Mesodermal cell (in vitro differentiated cells): Measurements from ENCODE around the gene GREB1L. TPM values are rescaled to one million over a fixed set of nuclear protein-coding genes. Genes with fewer than 3 reads are reported as not detected.
"Not testable (repeated sequence)": the region's sequence is repeated elsewhere in the genome, so short reads cannot be mapped to it uniquely, and the experiment has no call there.

ENCODE experiments used
- H3K27ac ChIP-seq: 2 replicates; pipeline ENCODE4 v1.7.0; 2013; ENCODE audit warnings: mild to moderate bottlenecking, low read depth, low read length, moderate library complexity; ENCODE audit not compliant: severe bottlenecking
- H3K36me3 ChIP-seq: 2 replicates; pipeline ENCODE4 v1.7.1; 2013; ENCODE audit warnings: mild to moderate bottlenecking, low read length, moderate library complexity; ENCODE audit not compliant: control insufficient read depth, insufficient read depth
- H3K4me1 ChIP-seq: one replicate; pipeline ENCODE4 v1.7.1; 2013; ENCODE audit warnings: mild to moderate bottlenecking, low read length; ENCODE audit not compliant: insufficient read depth, control insufficient read depth, poor library complexity, severe bottlenecking
- H3K4me3 ChIP-seq: 2 replicates; pipeline ENCODE4 v1.7.0; 2013; ENCODE audit warnings: low read length, control low read depth, mild to moderate bottlenecking; ENCODE audit not compliant: insufficient read depth, poor library complexity, severe bottlenecking; ENCODE audit errors: extremely low read depth
- H3K9me3 ChIP-seq: 2 replicates; pipeline ENCODE4 v1.7.1; 2013; ENCODE audit warnings: mild to moderate bottlenecking, low read length, moderate library complexity; ENCODE audit not compliant: control insufficient read depth
- WGBS, 2 experiments: methylation state at CpG; one replicate each; pipeline ENCODE4 v1.1.5; 2013; ENCODE audit warnings: missing lambda C conversion rate in 2 of 2; ENCODE audit not compliant: insufficient coverage in 2 of 2; 5-methylcytosine and 5-hydroxymethylcytosine counted together
- polyA plus RNA-seq, 2 experiments: library from polyadenylated mRNA; stranded (reverse); fragments of 50-300 nt; gene quantifications; one replicate each; pipeline ENCODE4 v1.2.3, GENCODE V29; 2013

GREB1L gene
- 23.6 TPM for polyA plus RNA-seq (2013, experiment 1 of 2)
- polyA plus RNA-seq (2013, experiment 2 of 2) = 22.5 TPM

GRCh38 chr18:21242141-21242779, at the start of gene GREB1L:
Gene GREB1L (plus strand): TSS chr18:21242232. CDS start chr18:21383519, 141,287 bp downstream.
- Histone ChIP-seq H3K36me3 (peaks cover 3% of the 10 kb centered on the region), H3K9me3 (no peaks in the 10 kb centered on the region), H3K27ac (peak within 1 kb of the TSS; percentile 59), H3K4me3 (peak within 1 kb of the TSS; percentile 77), H3K4me1 (peaks cover 22% of the 10 kb centered on the region)
- WGBS, 2 experiments = 0 to 1% methylated on average over 57 to 71 of the region's 87 CpGs

- no peaks in the 10 kb centered on the region for H3K9me3 ChIP-seq
- no peaks in the 10 kb centered on the region for H3K36me3 ChIP-seq
- H3K4me1 ChIP-seq = peaks cover 7% of the 10 kb centered on the region
- no peak overlapping the region for H3K4me3 ChIP-seq
- 100% methylated on average over 3 of the region's 5 CpGs for WGBS, 2 experiments
- H3K27ac ChIP-seq = no peak overlapping the region
Observed at GRCh38 chr18:21192308-21192624, 49.8 kb upstream of the GREB1L start.

- Histone ChIP-seq H3K4me1 (peaks cover 7% of the 10 kb centered on the region), H3K27ac (no peak overlapping the region), H3K9me3 (no peaks in the 10 kb centered on the region), H3K36me3 (no peaks in the 10 kb centered on the region), H3K4me3 (no peak overlapping the region)
- 26 to 47% methylated on average over 2 of the region's 4 CpGs for WGBS, 2 experiments
Observed at GRCh38 chr18:21194871-21195771, 46.9 kb upstream of the GREB1L start.

GRCh38 chr18:21196426-21196825, 45.6 kb upstream of the GREB1L start:
- 71% methylated on average over 1 of the region's 1 CpG; no CpG with 5 or more reads in 1 of the 2 experiments for WGBS, 2 experiments
- H3K27ac ChIP-seq = no peak overlapping the region

GRCh38 chr18:21203126-21203525, 38.9 kb upstream of the GREB1L start:
- H3K9me3 ChIP-seq = no peaks in the 10 kb centered on the region
- WGBS, 2 experiments = 98 to 100% methylated on average over 2 to 6 of the region's 7 CpGs
- H3K4me3 ChIP-seq = no peak overlapping the region

More at GRCh38 chr18:21196426-21196825, 45.6 kb upstream of the GREB1L start:
- Histone ChIP-seq H3K4me1 (peaks cover 7% of the 10 kb centered on the region), H3K9me3 (no peaks in the 10 kb centered on the region), H3K36me3 (no peaks in the 10 kb centered on the region), H3K4me3 (no peak overlapping the region)

GRCh38 chr18:21203542-21204241, 38.3 kb upstream of the GREB1L start:
- Histone ChIP-seq H3K4me1 (no peaks in the 10 kb centered on the region), H3K9me3 (no peaks in the 10 kb centered on the region), H3K27ac (no peak overlapping the region), H3K36me3 (no peaks in the 10 kb centered on the region), H3K4me3 (no peak overlapping the region)
- WGBS, 2 experiments = 99% methylated on average over 5 to 7 of the region's 11 CpGs

More at GRCh38 chr18:21203126-21203525, 38.9 kb upstream of the GREB1L start:
- no peak overlapping the region for H3K27ac ChIP-seq
- no peaks in the 10 kb centered on the region for H3K4me1 ChIP-seq
- no peaks in the 10 kb centered on the region for H3K36me3 ChIP-seq

GRCh38 chr18:21205695-21206094, 36.3 kb upstream of the GREB1L start:
- Histone ChIP-seq H3K36me3 (no peaks in the 10 kb centered on the region), H3K9me3 (no peaks in the 10 kb centered on the region), H3K27ac (no peak overlapping the region), H3K4me1 (no peaks in the 10 kb centered on the region), H3K4me3 (no peak overlapping the region)
- WGBS, 2 experiments = 84 to 90% methylated on average over 4 of the region's 4 CpGs

GRCh38 chr18:21210278-21210677, 31.8 kb upstream of the GREB1L start:
- Histone ChIP-seq H3K9me3 (no peaks in the 10 kb centered on the region), H3K36me3 (no peaks in the 10 kb centered on the region), H3K27ac (no peak overlapping the region), H3K4me1 (no peaks in the 10 kb centered on the region), H3K4me3 (no peak overlapping the region)
- no CpG with 5 or more reads among the region's 1 CpG for WGBS, 2 experiments

- Histone ChIP-seq H3K36me3 (no peaks in the 10 kb centered on the region), H3K9me3 (no peaks in the 10 kb centered on the region), H3K27ac (no peak overlapping the region), H3K4me1 (no peaks in the 10 kb centered on the region), H3K4me3 (no peak overlapping the region)
- WGBS, 2 experiments = 100% methylated on average over 1 of the region's 2 CpGs
Observed at GRCh38 chr18:21210784-21211183, 31.2 kb upstream of the GREB1L start.

- H3K36me3 ChIP-seq, H3K9me3 ChIP-seq, H3K4me1 ChIP-seq, H3K27ac ChIP-seq, H3K4me3 ChIP-seq: not testable (repeated sequence)
- 80 to 100% methylated on average over 1 to 3 of the region's 5 CpGs for WGBS, 2 experiments
Observed at GRCh38 chr18:21214409-21214808, 27.6 kb upstream of the GREB1L start.
